Measurements from ENCODE around the gene GAK. TPM values are rescaled to one million over a fixed set of nuclear protein-coding genes. Genes with fewer than 3 reads are reported as not detected.

Gene GAK
- total and polyA plus RNA-seq, 10 donors, result 112 to 249 (median 190) TPM

GRCh38 chr4:860561-860960, 71.6 kb downstream of the GAK start:
- Histone ChIP-seq H3K27me3 (replicated peaks in 1 of 7) (no peaks in the 10 kb centered on the region), H3K4me3 (no peak overlapping the region), H3K27ac (peak overlapping the region in 1 of 8 donors; percentile 39), H3K4me1 (peaks cover 0 to 16% (median 12%) of the 10 kb centered on the region in 6 donors), H3K9me3 (no peaks in the 10 kb centered on the region), H3K36me3 (peaks cover 0 to 97% (median 78%) of the 10 kb centered on the region in 6 donors)
- TF ChIP-seq POLR2AphosphoS5 (IDR thresholded peaks at IDR 0.05), result no peak
- no peak for TF ChIP-seq CTCF (IDR thresholded peaks at IDR 0.05 in 8 of 11, conservative IDR thresholded peaks at IDR 0.05 in 3 of 11)
- no peak for TF ChIP-seq POLR2A (IDR thresholded peaks at IDR 0.05)
- WGBS, 5 donors, result 91 to 98% (median 97%) methylated on average over 17 to 21 of the region's 21 CpGs
- intact Hi-C loops (cut with DNase I; ENCODE audit: low total_unique reads), result no loop called here
- peak; percentile 51 for DNase-seq

GRCh38 chr4:859496-859895, 72.6 kb downstream of the GAK start:
- H3K4me1 ChIP-seq, result peaks cover 0 to 16% (median 12%) of the 10 kb centered on the region in 6 donors
- peaks cover 0 to 97% (median 71%) of the 10 kb centered on the region in 6 donors for H3K36me3 ChIP-seq
- no peak overlapping the region for H3K4me3 ChIP-seq
- peak; percentile 44 for DNase-seq
- intact Hi-C loops (cut with DNase I; ENCODE audit: low total_unique reads), result no loop called here
- H3K9me3 ChIP-seq, result no peaks in the 10 kb centered on the region
- no peaks in the 10 kb centered on the region for H3K27me3 ChIP-seq (replicated peaks in 1 of 7)
- TF ChIP-seq POLR2AphosphoS5 (IDR thresholded peaks at IDR 0.05) (no peak), CTCF (IDR thresholded peaks at IDR 0.05 in 8 of 11, conservative IDR thresholded peaks at IDR 0.05 in 3 of 11) (no peak), POLR2A (IDR thresholded peaks at IDR 0.05) (no peak)
- 90 to 96% (median 91%) methylated on average over 11 to 13 of the region's 13 CpGs for WGBS, 5 donors
- H3K27ac ChIP-seq, result peak overlapping the region in 2 of 8 donors; percentile 5 to 6

- Histone ChIP-seq H3K36me3 (peaks cover 0 to 97% (median 70%) of the 10 kb centered on the region in 6 donors), H3K4me3 (no peak overlapping the region), H3K9me3 (no peaks in the 10 kb centered on the region), H3K27me3 (replicated peaks in 1 of 7) (no peaks in the 10 kb centered on the region), H3K4me1 (peaks cover 0 to 16% (median 12%) of the 10 kb centered on the region in 6 donors), H3K27ac (peak overlapping the region in 1 of 8 donors; percentile 6)
- DNase-seq, result peak; percentile 73
- intact Hi-C loops (cut with DNase I; ENCODE audit: low total_unique reads), result no loop called here
- WGBS, 5 donors, result 91 to 97% (median 94%) methylated on average over 22 to 31 of the region's 31 CpGs
- TF ChIP-seq POLR2AphosphoS5 (IDR thresholded peaks at IDR 0.05), result peak in 1 of 3 donors; percentile 30
- no peak for TF ChIP-seq POLR2A (IDR thresholded peaks at IDR 0.05)
- no peak for TF ChIP-seq CTCF (IDR thresholded peaks at IDR 0.05 in 8 of 11, conservative IDR thresholded peaks at IDR 0.05 in 3 of 11)
Observed at GRCh38 chr4:858831-859451, 73.2 kb downstream of the GAK start.

- peak; percentile 51 for DNase-seq
- TF ChIP-seq POLR2AphosphoS5 (IDR thresholded peaks at IDR 0.05) (no peak), POLR2A (IDR thresholded peaks at IDR 0.05) (no peak), CTCF (IDR thresholded peaks at IDR 0.05 in 8 of 11, conservative IDR thresholded peaks at IDR 0.05 in 3 of 11) (no peak)
- Histone ChIP-seq H3K9me3 (no peaks in the 10 kb centered on the region), H3K4me3 (no peak overlapping the region), H3K36me3 (peaks cover 0 to 97% (median 66%) of the 10 kb centered on the region in 6 donors), H3K27me3 (replicated peaks in 1 of 7) (no peaks in the 10 kb centered on the region), H3K4me1 (peaks cover 0 to 16% (median 12%) of the 10 kb centered on the region in 6 donors), H3K27ac (no peak overlapping the region)
- intact Hi-C loops (cut with DNase I; ENCODE audit: low total_unique reads), result no loop called here
- WGBS, 5 donors, result 93 to 98% (median 96%) methylated on average over 17 of the region's 17 CpGs
Observed at GRCh38 chr4:858041-858481, 74.1 kb downstream of the GAK start.

All from spleen (tissue), 11 donors.